H1 (cell line): ENCODE measurements around the gene PPP2R2C. TPM values are rescaled to one million over a fixed set of nuclear protein-coding genes. Genes with fewer than 3 reads are reported as not detected.

Source experiments
- CTCF ChIA-PET: fragments of 300-600 bp; sonication (Branson Sonifier 250); formaldehyde crosslinking; loops from one replicate; lab custom pipeline; 2021; ENCODE audit not compliant: partially characterized antibody; lab: Charles Lee
- POLR2A ChIA-PET: fragments of 300-600 bp; sonication (Branson Sonifier 250); formaldehyde crosslinking; loops from one replicate; lab custom pipeline; 2021; ENCODE audit warnings: inconsistent platforms; ENCODE audit not compliant: partially characterized antibody; lab: Charles Lee
- DNase-seq, 2 experiments: peaks; one replicate each; pipeline versions ENCODE4 v3.0.0 to v3.0.0-alpha.2; 2010 to 2022; ENCODE audit warnings: low spot score in 2 of 2, low read depth in 1 of 2, mixed read lengths in 1 of 2
- FAIRE-seq: peaks from 2 replicates; lab custom pipeline; 2011; peaks lifted over from hg19 to GRCh38; lab: Jason Lieb, UNC
- H2AFZ ChIP-seq: 2 replicates; pipeline ENCODE4 v1.8.1; 2012; ENCODE audit warnings: low read length, inconsistent platforms
- H2AK5ac ChIP-seq: 2 replicates; pipeline ENCODE4 v1.6.1; 2013; ENCODE audit warnings: low read depth, low read length
- H2BK120ac ChIP-seq: replicated peaks from 2 replicates; pipeline ENCODE3; 2013; ENCODE audit warnings: low read depth, low read length, inconsistent platforms
- H2BK12ac ChIP-seq: 2 replicates; pipeline ENCODE4 v1.6.1; 2013; ENCODE audit warnings: low read depth, low read length
- H2BK15ac ChIP-seq: 2 replicates; pipeline ENCODE4 v1.6.1; 2013; ENCODE audit warnings: low read length
- H2BK20ac ChIP-seq: 2 replicates; pipeline ENCODE4 v1.6.1; 2013; ENCODE audit warnings: low read length
- H2BK5ac ChIP-seq: 2 replicates; pipeline ENCODE4 v1.6.1; 2013; ENCODE audit warnings: low read depth, low read length
- H3K14ac ChIP-seq: 2 replicates; pipeline ENCODE4 v1.6.1; 2013; ENCODE audit warnings: inconsistent platforms; ENCODE audit not compliant: insufficient read length
- H3K18ac ChIP-seq: 2 replicates; pipeline ENCODE4 v1.6.1; 2013; ENCODE audit warnings: low read length; ENCODE audit errors: extremely low read depth
- H3K23ac ChIP-seq: 2 replicates; pipeline ENCODE4 v1.6.1; 2013; ENCODE audit warnings: inconsistent platforms; ENCODE audit not compliant: insufficient read length
- H3K23me2 ChIP-seq: 2 replicates; pipeline ENCODE4 v1.6.1; 2013; ENCODE audit warnings: low read depth, low read length
- H3K27ac ChIP-seq: 2 replicates; pipeline ENCODE4 v1.6.1; 2011; ENCODE audit warnings: low read depth, low read length, inconsistent platforms
- H3K27me3 ChIP-seq, 4 experiments: replicated peaks in 1 of 4; 1 replicate in 1 of 4; 2 replicates in 3 of 4; pipeline versions ENCODE4 v1.6.1 to v1.8.1; 2011 to 2013; ENCODE audit warnings: low read length in 3 of 4, mild to moderate bottlenecking in 3 of 4, inconsistent platforms in 2 of 4, mixed read lengths in 2 of 4, moderate library complexity in 1 of 4; ENCODE audit not compliant: control insufficient read depth in 3 of 4, insufficient read depth in 3 of 4; ENCODE audit errors: extremely low read depth in 1 of 4
- H3K36me3 ChIP-seq, 4 experiments: 2 replicates each; pipeline versions ENCODE4 v1.6.1 to v1.8.1; 2011 to 2013; ENCODE audit warnings: mild to moderate bottlenecking in 4 of 4, low read length in 3 of 4, moderate library complexity in 2 of 4, control low read depth in 1 of 4, inconsistent platforms in 1 of 4; ENCODE audit not compliant: insufficient read depth in 4 of 4, control insufficient read depth in 2 of 4
- H3K4ac ChIP-seq: replicated peaks from 2 replicates; pipeline ENCODE3; 2013; ENCODE audit warnings: low read length, low read depth, mixed read lengths, inconsistent platforms; ENCODE audit not compliant: insufficient read length
- H3K4me1 ChIP-seq, 4 experiments: replicated peaks in 1 of 4; 1 replicate in 1 of 4; 2 replicates in 3 of 4; pipeline versions ENCODE4 v1.6.1 to v1.8.1; 2011 to 2013; ENCODE audit warnings: low read length in 3 of 4, inconsistent platforms in 2 of 4, mixed read lengths in 1 of 4; ENCODE audit not compliant: insufficient read depth in 4 of 4, control insufficient read depth in 3 of 4
- H3K4me2 ChIP-seq, 2 experiments: 2 replicates each; pipeline versions ENCODE4 v1.6.1 to v1.8.1; 2011 to 2013; ENCODE audit warnings: low read depth in 2 of 2, low read length in 2 of 2, control low read depth in 1 of 2, inconsistent platforms in 1 of 2, mild to moderate bottlenecking in 1 of 2; ENCODE audit not compliant: insufficient read depth in 1 of 2
- H3K4me3 ChIP-seq, 4 experiments: fragments of 200-600, 300-600 bp in 1 of 4; sonication (generic), shearing (Covaris generic), sonication (Bioruptor Twin) in 1 of 4; 2 replicates each; pipeline versions ENCODE4 v1.5.1 to v1.8.1; 2011 to 2016; ENCODE audit warnings: low read length in 4 of 4, low read depth in 3 of 4, control low read depth in 2 of 4, inconsistent platforms in 2 of 4, mild to moderate bottlenecking in 2 of 4, mixed read lengths in 1 of 4, moderate library complexity in 1 of 4; ENCODE audit not compliant: insufficient read depth in 2 of 4; ENCODE audit errors: extremely low read depth in 1 of 4
- H3K56ac ChIP-seq: replicated peaks from 2 replicates; pipeline ENCODE3; 2013; ENCODE audit warnings: low read depth, mild to moderate bottlenecking, mixed read lengths, low read length, inconsistent platforms; ENCODE audit not compliant: insufficient read length
- H3K79me1 ChIP-seq: 2 replicates; pipeline ENCODE4 v1.6.1; 2013; ENCODE audit warnings: low read depth, low read length, control low read depth
- H3K79me2 ChIP-seq, 2 experiments: 2 replicates each; pipeline versions ENCODE4 v1.6.1 to v1.8.1; 2012 to 2013; ENCODE audit warnings: low read length in 2 of 2, mild to moderate bottlenecking in 2 of 2, inconsistent platforms in 1 of 2; ENCODE audit not compliant: insufficient read depth in 2 of 2, control insufficient read depth in 1 of 2
- H3K9ac ChIP-seq, 4 experiments: replicated peaks in 1 of 4; 1 replicate in 1 of 4; 2 replicates in 3 of 4; pipeline versions ENCODE4 v1.6.1 to v1.8.1; 2011 to 2013; ENCODE audit warnings: low read depth in 3 of 4, low read length in 3 of 4, control low read depth in 2 of 4, mild to moderate bottlenecking in 2 of 4, moderate library complexity in 2 of 4, inconsistent platforms in 1 of 4; ENCODE audit errors: extremely low read depth in 1 of 4
- H3K9me3 ChIP-seq, 2 experiments: 2 replicates each; pipeline versions ENCODE4 v1.6.1 to v1.8.1; 2012 to 2013; ENCODE audit warnings: mild to moderate bottlenecking in 2 of 2, moderate library complexity in 2 of 2, control low read depth in 1 of 2, inconsistent platforms in 1 of 2, low read depth in 1 of 2, low read length in 1 of 2, mixed read lengths in 1 of 2; ENCODE audit not compliant: insufficient read depth in 2 of 2
- H4K20me1 ChIP-seq, 2 experiments: replicated peaks in 1 of 2; 2 replicates each; pipeline versions ENCODE3 to v1.8.1; 2011 to 2013; ENCODE audit warnings: inconsistent platforms in 2 of 2, low read length in 2 of 2, mild to moderate bottlenecking in 1 of 2; ENCODE audit not compliant: insufficient read depth in 2 of 2, control insufficient read depth in 1 of 2
- H4K5ac ChIP-seq: 2 replicates; pipeline ENCODE4 v1.6.1; 2013; ENCODE audit warnings: low read length, low read depth, mixed read lengths, inconsistent platforms; ENCODE audit not compliant: insufficient read length
- H4K8ac ChIP-seq: 2 replicates; pipeline ENCODE4 v1.8.0; 2013; ENCODE audit warnings: mild to moderate bottlenecking, moderate library complexity, low read length, inconsistent platforms; ENCODE audit not compliant: insufficient read depth; ENCODE audit errors: extremely low read depth
- H4K91ac ChIP-seq: replicated peaks from 2 replicates; pipeline ENCODE3; 2013; ENCODE audit warnings: low read length, mixed read lengths, inconsistent platforms; ENCODE audit not compliant: insufficient read length
- BCL11A ChIP-seq, 2 experiments: IDR thresholded peaks; one replicate each; pipeline ENCODE4 v1.6.1; 2011; ENCODE audit warnings: low read depth in 2 of 2, low read length in 2 of 2, mild to moderate bottlenecking in 2 of 2
- CHD2 ChIP-seq: IDR thresholded peaks from 2 replicates; pipeline ENCODE4 v1.6.1; 2012; ENCODE audit warnings: low read length, improper control_type of control experiment
- EZH2 ChIP-seq: fragments of 200-600 bp; sonication (generic); IDR thresholded peaks from 2 replicates; pipeline ENCODE4 v1.7.1; 2012; ENCODE audit warnings: low read depth, mild to moderate bottlenecking, moderate library complexity, low read length, inconsistent platforms; ENCODE audit not compliant: severe bottlenecking
- GABPA ChIP-seq: IDR thresholded peaks from 2 replicates; pipeline ENCODE4 v1.6.1; 2011; ENCODE audit warnings: mild to moderate bottlenecking, low read length, moderate library complexity, borderline replicate concordance; ENCODE audit not compliant: insufficient read depth
- PHF8 ChIP-seq: fragments of 200-600 bp; sonication (generic); conservative IDR thresholded peaks from 2 replicates; pipeline ENCODE4 v1.7.1; 2012; ENCODE audit warnings: low read depth, mild to moderate bottlenecking, inconsistent platforms, low read length, moderate library complexity
- RAD21 ChIP-seq, 2 experiments: IDR thresholded peaks in 1 of 2; conservative IDR thresholded peaks in 1 of 2; 2 replicates each; pipeline ENCODE4 v1.6.1; 2011; ENCODE audit warnings: low read depth in 2 of 2, low read length in 2 of 2, improper control_type of control experiment in 1 of 2, inconsistent platforms in 1 of 2, mild to moderate bottlenecking in 1 of 2, moderate library complexity in 1 of 2
- RBBP5 ChIP-seq: IDR thresholded peaks from 2 replicates; pipeline ENCODE4 v1.7.1; 2012; ENCODE audit warnings: low read depth, mild to moderate bottlenecking, inconsistent platforms, low read length, moderate library complexity, borderline replicate concordance
- SIRT6 ChIP-seq: IDR thresholded peaks from one replicate; pipeline ENCODE4 v1.7.1; 2012; ENCODE audit warnings: low read length, inconsistent platforms
- WGBS, 2 experiments: shearing (Covaris generic) in 1 of 2; methylation state at CpG; one replicate each; pipeline versions ENCODE4 v1.1.6 to v1.1.7; 2013 to 2015; ENCODE audit warnings: low lambda C conversion rate in 2 of 2, mixed read lengths in 2 of 2, inconsistent platforms in 1 of 2, low coverage in 1 of 2, missing lambda C conversion rate in 1 of 2; ENCODE audit not compliant: insufficient replicate concordance in 2 of 2, insufficient coverage in 1 of 2, insufficient read length in 1 of 2; ENCODE audit errors: extremely low coverage in 1 of 2, missing lambda C conversion rate in 1 of 2; 5-methylcytosine and 5-hydroxymethylcytosine counted together
- polyA plus RNA-seq, 7 experiments: library from polyadenylated mRNA; depleted of rRNA in 3 of 7; stranded (reverse) in 5 of 7; unstranded in 2 of 7; fragments of >200 nt in 5 of 7; fragments of 200-250 nt in 2 of 7; gene quantifications; 1 replicate in 5 of 7; 2 replicates in 1 of 7; 4 replicates in 1 of 7; pipeline versions ENCODE4 v1.2.1 to v1.2.3, GENCODE V29; 2011 to 2013; ENCODE audit warnings: missing spikeins in 2 of 7, mixed read lengths in 2 of 7
- total RNA-seq: library from RNA; stranded (reverse); fragmentation: NEBNext Ultra II Directional; extraction: Animal tissue kit (Norgen Biotek cat#: 25700); gene quantifications from 2 replicates; pipeline ENCODE4 v1.2.1, GENCODE V29; 2021

Gene PPP2R2C
- total and polyA plus RNA-seq, 2 of the 8 experiments (the other 6 are each of a cell fraction or from before 2014, with no cell fraction given), result 6.4 TPM

- Histone ChIP-seq H3K36me3 (no peaks in the 10 kb centered on the region), H3K79me2 (no peaks in the 10 kb centered on the region), H2BK20ac (no peak overlapping the region), H3K4me1 (peaks cover 0 to 23% (median 17%) of the 10 kb centered on the region in 4 experiments; a peak in 6 of 7 replicates), H2BK15ac (0 out of 2 replicates have a peak overlapping the region, but pooled peaks have one; percentile 31), H3K4me2 (peak overlapping the region in 1 of 2 experiments; percentile 40; a peak in 2 of 4 replicates), H2AFZ (no peak overlapping the region), H3K23ac (no peak overlapping the region), H4K20me1 (peaks cover 0 to 4% of the 10 kb centered on the region in 2 experiments), H2BK5ac (peak overlapping the region; percentile 18; the same call in 1 of the 2 replicates), H2BK12ac (peak overlapping the region; percentile 53; the same call in 1 of the 2 replicates), H3K56ac (no peak overlapping the region), H3K27me3 (no peaks in the 10 kb centered on the region), H3K4me3 (no peak overlapping the region), H3K27ac (no peak overlapping the region), H3K4ac (no peak overlapping the region), H3K14ac (no peak overlapping the region), H4K91ac (no peak overlapping the region), H4K8ac (no peak overlapping the region), H2BK120ac (no peak overlapping the region), H3K18ac (peak overlapping the region; percentile 76; the same call in 1 of the 2 replicates), H2AK5ac (no peak overlapping the region), H3K9me3 (no peaks in the 10 kb centered on the region), H3K23me2 (no peaks in the 10 kb centered on the region; the same call in 1 of the 2 replicates), H3K9ac (no peak overlapping the region), H3K79me1 (no peaks in the 10 kb centered on the region), H4K5ac (no peak overlapping the region)
- POLR2A ChIA-PET, result no interaction called here
- TF ChIP-seq SIRT6 (no peak), CHD2 (no peak), RBBP5 (no peak), BCL11A (IDR thresholded peaks at IDR 0.05; ENCODE audit: low read depth in 2 of 2, low read length in 2 of 2) (no peak), RAD21 (IDR thresholded peaks at IDR 0.05 in 1 of 2, conservative IDR thresholded peaks at IDR 0.05 in 1 of 2; ENCODE audit: low read depth in 2 of 2, low read length in 2 of 2) (no peak), PHF8 (no peak), GABPA (no peak), EZH2 (no peak)
- CTCF ChIA-PET, result interaction anchor here (0.8 to 3.3 kb wide), 6 partner anchors 10 to 130 kb away, joined by 3 to 18 read pairs (median 7); no protein-coding TSS in a partner anchor
- WGBS, 2 experiments, result 75% methylated on average over 13 of the region's 16 CpGs; no CpG with 5 or more reads in 1 of the 2 experiments
- DNase-seq (no peak), FAIRE-seq (no peak)
Measured at GRCh38 chr4:6416518-6417286, 55.7 kb downstream of the PPP2R2C start.
